HG03064 (cell line): ENCODE results near the gene ABCA8.

Source experiments
- ATAC-seq: cut with Tn5 transposase; IDR thresholded peaks from one replicate; pipeline ENCODE4 v1.9.1; 2021; ENCODE audit warnings: low read depth; ENCODE audit not compliant: unreplicated experiment

Gene ABCA8

GRCh38 chr17:68943123-68943811 lies 11.9 kb downstream of the ABCA8 start:
- ATAC-seq = no peak

GRCh38 chr17:68942389-68942788 lies 12.8 kb downstream of the ABCA8 start:
- no peak for ATAC-seq

GRCh38 chr17:68941761-68942160 lies 13.4 kb downstream of the ABCA8 start:
- ATAC-seq = no peak

GRCh38 chr17:68939195-68939594 lies 16.0 kb downstream of the ABCA8 start:
- ATAC-seq = no peak

- ATAC-seq = no peak
These were observed 17.2 kb downstream of the ABCA8 start for GRCh38 chr17:68937890-68938514.

GRCh38 chr17:68927516-68927915 lies 27.7 kb downstream of the ABCA8 start:
- no peak for ATAC-seq

- no peak for ATAC-seq
These were observed 30.1 kb downstream of the ABCA8 start for GRCh38 chr17:68924793-68925720.

GRCh38 chr17:68910789-68911431 lies 44.3 kb downstream of the ABCA8 start:
- ATAC-seq = no peak

GRCh38 chr17:68910251-68910705 lies 44.9 kb downstream of the ABCA8 start:
- ATAC-seq = no peak

- no peak for ATAC-seq
These were observed 46.1 kb downstream of the ABCA8 start for GRCh38 chr17:68909066-68909465.

- ATAC-seq = no peak
These were observed 47.1 kb downstream of the ABCA8 start for GRCh38 chr17:68908045-68908444.

GRCh38 chr17:68906638-68907037 lies 48.6 kb downstream of the ABCA8 start:
- no peak for ATAC-seq

GRCh38 chr17:68903286-68903685 lies 51.9 kb downstream of the ABCA8 start:
- no peak for ATAC-seq

GRCh38 chr17:68897557-68897956 lies 57.6 kb downstream of the ABCA8 start:
- ATAC-seq = no peak

GRCh38 chr17:68892658-68893057 lies 62.5 kb downstream of the ABCA8 start:
- ATAC-seq = no peak

- ATAC-seq = no peak
These were observed 63.0 kb downstream of the ABCA8 start for GRCh38 chr17:68892193-68892592.

- no peak for ATAC-seq
These were observed 68.8 kb downstream of the ABCA8 start for GRCh38 chr17:68886401-68886800.

GRCh38 chr17:68884888-68885287 lies 70.3 kb downstream of the ABCA8 start:
- ATAC-seq = no peak

- ATAC-seq = no peak
These were observed 76.8 kb downstream of the ABCA8 start for GRCh38 chr17:68878226-68878885.

GRCh38 chr17:68871447-68871846 lies 83.7 kb downstream of the ABCA8 start:
- ATAC-seq = no peak
